VCaP (cell line): Measurements from ENCODE around the gene ARHGAP31.
A peak's percentile ranks its signal among the peaks of the same experiment; 100 is the strongest.
"Not testable (repeated sequence)": the region's sequence is repeated elsewhere in the genome, so short reads cannot be mapped to it uniquely, and the experiment has no call there.

ENCODE experiments used
- H3K27ac ChIP-seq: fragments of 450-650 bp; 2 replicates; pipeline ENCODE4 v1.5.1; 2017
- CTCF ChIP-seq: fragments of 450-650 bp; conservative IDR thresholded peaks from 2 replicates; pipeline ENCODE4 v1.5.1; 2017; ENCODE audit warnings: mild to moderate bottlenecking, moderate library complexity

Gene ARHGAP31

GRCh38 chr3:119346076-119346496 lies 51.9 kb downstream of the ARHGAP31 start:
- TF ChIP-seq CTCF = no peak

GRCh38 chr3:119347036-119347435 lies 52.9 kb downstream of the ARHGAP31 start:
- no peak for TF ChIP-seq CTCF

More at GRCh38 chr3:119346076-119346496, 51.9 kb downstream of the ARHGAP31 start:
- H3K27ac ChIP-seq = peak overlapping the region; percentile 21; the same call in 1 of the 2 replicates

GRCh38 chr3:119349354-119350041 lies 55.3 kb downstream of the ARHGAP31 start:
- no peak for TF ChIP-seq CTCF
- H3K27ac ChIP-seq = no peak overlapping the region

More at GRCh38 chr3:119347036-119347435, 52.9 kb downstream of the ARHGAP31 start:
- H3K27ac ChIP-seq = no peak overlapping the region

GRCh38 chr3:119350114-119350513 lies 55.9 kb downstream of the ARHGAP31 start:
- TF ChIP-seq CTCF = no peak

GRCh38 chr3:119351581-119351980 lies 57.4 kb downstream of the ARHGAP31 start:
- TF ChIP-seq CTCF = no peak
- no peak overlapping the region for H3K27ac ChIP-seq

More at GRCh38 chr3:119350114-119350513, 55.9 kb downstream of the ARHGAP31 start:
- H3K27ac ChIP-seq = no peak overlapping the region

GRCh38 chr3:119352034-119352609 lies 57.9 kb downstream of the ARHGAP31 start:
- no peak overlapping the region for H3K27ac ChIP-seq
- no peak for TF ChIP-seq CTCF

- H3K27ac ChIP-seq = no peak overlapping the region
- 0 out of 2 replicates have a peak, but pooled peaks have one; percentile 18 for TF ChIP-seq CTCF
Observed at GRCh38 chr3:119352863-119353527, 58.8 kb downstream of the ARHGAP31 start.

GRCh38 chr3:119355608-119356007 lies 61.4 kb downstream of the ARHGAP31 start:
- not testable (repeated sequence) for H3K27ac ChIP-seq
